KMS-11 (cell line): ENCODE data around the gene DSEL.

Experiments
- H2AFZ ChIP-seq: fragments of 200-600 bp; sonication (generic); 2 replicates; pipeline ENCODE4 v1.6.1; 2016; ENCODE audit warnings: antibody characterized with exemption, mixed run types, low read depth
- H3K27ac ChIP-seq: fragments of 200-600 bp; sonication (generic); 2 replicates; pipeline ENCODE4 v1.6.1; 2016; ENCODE audit warnings: mild to moderate bottlenecking, mixed run types
- H3K27me3 ChIP-seq: fragments of 200-600 bp; sonication (generic); 2 replicates; pipeline ENCODE4 v1.6.1; 2017; ENCODE audit warnings: mild to moderate bottlenecking, low read depth, mixed run types, moderate library complexity; ENCODE audit not compliant: insufficient read depth
- H3K36me3 ChIP-seq: fragments of 200-600 bp; sonication (generic); 2 replicates; pipeline ENCODE4 v1.6.1; 2017; ENCODE audit warnings: mild to moderate bottlenecking, mixed run types; ENCODE audit not compliant: insufficient read depth
- H3K4me1 ChIP-seq: fragments of 200-600 bp; sonication (generic); 2 replicates; pipeline ENCODE4 v1.6.1; 2016; ENCODE audit warnings: mild to moderate bottlenecking, low read depth, mixed run types; ENCODE audit not compliant: poor library complexity, severe bottlenecking
- H3K4me2 ChIP-seq: fragments of 200-600 bp; sonication (generic); 2 replicates; pipeline ENCODE4 v1.7.0; 2016; ENCODE audit warnings: mild to moderate bottlenecking, mixed run types
- H3K4me3 ChIP-seq: fragments of 200-600 bp; sonication (generic); IDR thresholded peaks from 2 replicates; pipeline ENCODE4 v1.6.1; 2017; ENCODE audit warnings: low read depth, low read length, mixed read lengths; ENCODE audit not compliant: insufficient read depth
- H3K79me2 ChIP-seq: fragments of 200-600 bp; sonication (generic); 2 replicates; pipeline ENCODE4 v1.6.1; 2016; ENCODE audit warnings: low read depth, mixed run types; ENCODE audit not compliant: insufficient read depth
- H3K9ac ChIP-seq: fragments of 200-600 bp; sonication (generic); 2 replicates; pipeline ENCODE4 v1.6.1; 2016; ENCODE audit warnings: mild to moderate bottlenecking, mixed run types
- H4K20me1 ChIP-seq: fragments of 200-600 bp; sonication (generic); 2 replicates; pipeline ENCODE4 v1.6.1; 2016; ENCODE audit warnings: mild to moderate bottlenecking, mixed run types; ENCODE audit not compliant: insufficient read depth
- CTCF ChIP-seq: fragments of 200-600 bp; sonication (generic); conservative IDR thresholded peaks from 2 replicates; pipeline ENCODE4 v1.6.1; 2017; ENCODE audit warnings: low read depth, mild to moderate bottlenecking, antibody characterized with exemption, low read length, moderate library complexity, mixed read lengths

DSEL gene

GRCh38 chr18:67504739-67505138 is 11.8 kb downstream of the DSEL start:
- H3K27ac ChIP-seq = no peak overlapping the region
- no peaks in the 10 kb centered on the region for H4K20me1 ChIP-seq
- H3K4me2 ChIP-seq = no peak overlapping the region
- no peak overlapping the region for H3K9ac ChIP-seq
- no peak overlapping the region for H2AFZ ChIP-seq
- H3K27me3 ChIP-seq = no peaks in the 10 kb centered on the region
- H3K4me1 ChIP-seq = no peaks in the 10 kb centered on the region
- no peaks in the 10 kb centered on the region for H3K79me2 ChIP-seq
- no peak for TF ChIP-seq CTCF
- H3K36me3 ChIP-seq = no peaks in the 10 kb centered on the region
- H3K4me3 ChIP-seq = no peak overlapping the region

GRCh38 chr18:67500522-67501205 is 15.9 kb downstream of the DSEL start:
- no peak overlapping the region for H3K4me2 ChIP-seq
- H3K36me3 ChIP-seq = no peaks in the 10 kb centered on the region
- H3K4me1 ChIP-seq = no peaks in the 10 kb centered on the region
- no peak overlapping the region for H2AFZ ChIP-seq
- no peaks in the 10 kb centered on the region for H4K20me1 ChIP-seq
- no peaks in the 10 kb centered on the region for H3K27me3 ChIP-seq
- no peak overlapping the region for H3K4me3 ChIP-seq
- TF ChIP-seq CTCF = no peak
- H3K79me2 ChIP-seq = no peaks in the 10 kb centered on the region
- H3K9ac ChIP-seq = no peak overlapping the region
- no peak overlapping the region for H3K27ac ChIP-seq

DNA sequence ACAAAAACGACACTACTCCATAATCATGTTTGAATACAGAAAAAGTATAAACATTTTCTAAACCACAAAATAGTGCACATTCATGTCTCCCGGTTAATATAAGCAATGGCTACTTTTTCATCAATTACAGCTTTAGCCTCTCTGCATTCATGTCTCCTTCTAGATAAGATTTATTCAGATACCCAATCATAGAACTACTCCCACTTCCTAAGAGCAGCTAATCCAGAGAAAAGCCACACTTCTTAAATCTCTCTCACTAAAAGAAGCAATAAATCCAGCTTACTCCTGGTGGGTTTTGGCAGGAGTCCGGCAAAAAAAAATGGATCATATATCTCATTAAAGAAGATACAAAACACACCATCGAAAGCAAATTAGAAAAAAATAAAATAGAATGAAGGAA is 20.1 kb downstream of the DSEL start:
- no peaks in the 10 kb centered on the region for H4K20me1 ChIP-seq
- no peak overlapping the region for H2AFZ ChIP-seq
- H3K27me3 ChIP-seq = no peaks in the 10 kb centered on the region
- no peak overlapping the region for H3K9ac ChIP-seq
- no peaks in the 10 kb centered on the region for H3K79me2 ChIP-seq
- no peak for TF ChIP-seq CTCF
- no peak overlapping the region for H3K4me3 ChIP-seq
- H3K4me1 ChIP-seq = no peaks in the 10 kb centered on the region
- H3K4me2 ChIP-seq = no peak overlapping the region
- H3K27ac ChIP-seq = no peak overlapping the region
- no peaks in the 10 kb centered on the region for H3K36me3 ChIP-seq

DNA sequence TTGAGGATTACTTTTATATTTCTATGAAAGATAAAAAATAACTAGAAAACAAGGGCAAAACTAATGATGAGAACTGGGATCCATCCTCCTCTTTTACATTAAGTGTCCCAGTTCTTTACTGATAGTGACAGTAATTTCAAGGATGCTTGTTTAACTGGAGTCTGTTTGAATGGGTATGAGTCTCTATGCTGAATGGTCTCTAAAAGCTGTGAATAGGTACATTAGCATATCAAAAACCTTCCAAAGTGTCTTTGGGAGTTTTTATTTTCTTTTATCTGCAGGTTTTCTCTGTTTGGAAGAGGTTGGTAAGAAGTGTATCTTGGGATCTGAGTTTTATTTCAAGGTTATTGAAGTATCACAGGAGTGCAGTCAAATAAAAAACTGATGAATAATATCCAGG is 30.0 kb downstream of the DSEL start:
- H3K4me2 ChIP-seq = no peak overlapping the region
- H3K27me3 ChIP-seq = no peaks in the 10 kb centered on the region

More for the DNA sequence above, 30.0 kb downstream of the DSEL start:
- Histone ChIP-seq H3K9ac (no peak overlapping the region), H3K4me3 (no peak overlapping the region), H2AFZ (no peak overlapping the region), H3K4me1 (no peaks in the 10 kb centered on the region), H3K36me3 (no peaks in the 10 kb centered on the region), H4K20me1 (no peaks in the 10 kb centered on the region), H3K79me2 (no peaks in the 10 kb centered on the region), H3K27ac (no peak overlapping the region)
- TF ChIP-seq CTCF = no peak
